PC-3 (cell line): ENCODE data around the gene THBS3.

ENCODE experiments used
- CTCF ChIP-seq: fragments of 300-600 bp; sonication (generic); conservative IDR thresholded peaks from 2 replicates; pipeline ENCODE4 v1.5.1; 2017; ENCODE audit warnings: antibody characterized with exemption, low read depth, mild to moderate bottlenecking, low read length
- EZH2 ChIP-seq: fragments of 300-600 bp; sonication (generic); IDR thresholded peaks from one replicate; pipeline ENCODE4 v1.6.1; 2017; ENCODE audit warnings: antibody characterized with exemption, mild to moderate bottlenecking, low read length; ENCODE audit not compliant: unreplicated experiment
- EZH2phosphoT487 ChIP-seq: fragments of 300-600 bp; sonication (generic); IDR thresholded peaks from 2 replicates; pipeline ENCODE4 v1.6.1; 2018; ENCODE audit warnings: mild to moderate bottlenecking, antibody characterized with exemption, low read length, borderline replicate concordance

- TF ChIP-seq CTCF (no peak), EZH2 (no peak), EZH2phosphoT487 (no peak)
Measured at GRCh38 chr1:155219592-155220031, 11.9 kb upstream of the THBS3 start.
